ENCODE data around the gene ELL. TPM values are rescaled to one million over a fixed set of nuclear protein-coding genes. Genes with fewer than 3 reads are reported as not detected.

The ELL gene
- total RNA-seq, 1 donor, result 10.9 TPM

DNA sequence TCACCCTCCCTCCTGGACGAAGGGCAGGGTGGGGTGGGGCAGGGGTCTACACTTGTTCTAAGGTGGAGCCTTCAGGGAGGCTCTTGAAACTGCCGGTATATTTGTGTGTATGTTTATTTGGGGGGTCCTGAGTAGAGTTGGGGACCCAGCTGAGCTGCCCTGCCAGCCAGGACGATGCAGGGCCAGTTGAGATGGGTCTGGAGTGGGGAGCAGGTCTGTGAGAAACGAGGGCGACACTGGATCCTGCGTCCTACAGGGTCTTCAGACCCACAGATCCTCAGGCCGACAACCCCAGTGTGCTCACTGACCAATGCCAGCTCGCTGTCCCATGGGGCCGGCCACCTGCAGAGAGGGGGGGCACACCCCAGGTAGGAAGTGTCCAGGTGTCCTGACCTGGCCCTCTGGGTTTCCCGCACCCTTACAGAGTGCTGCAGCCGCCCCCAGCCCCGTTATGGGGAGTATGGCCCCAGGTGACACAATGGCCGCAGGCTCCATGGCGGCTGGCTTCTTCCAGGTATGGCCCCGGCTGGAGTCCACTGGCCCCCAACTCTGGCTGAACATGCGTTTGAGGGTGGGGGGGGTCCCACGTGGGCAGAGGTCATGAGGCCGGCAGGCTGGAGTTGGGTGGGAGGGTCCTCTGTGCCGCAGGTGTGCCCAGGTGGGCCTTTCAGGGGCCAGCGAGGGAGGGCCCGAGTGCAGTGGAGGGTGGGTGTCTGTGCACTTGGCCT, 91.3 kb downstream of the ELL start:
- H3K4me3 ChIP-seq (ENCODE audit: low read depth, low read length), result no peak overlapping the region
- TF ChIP-seq, protein P1, sequence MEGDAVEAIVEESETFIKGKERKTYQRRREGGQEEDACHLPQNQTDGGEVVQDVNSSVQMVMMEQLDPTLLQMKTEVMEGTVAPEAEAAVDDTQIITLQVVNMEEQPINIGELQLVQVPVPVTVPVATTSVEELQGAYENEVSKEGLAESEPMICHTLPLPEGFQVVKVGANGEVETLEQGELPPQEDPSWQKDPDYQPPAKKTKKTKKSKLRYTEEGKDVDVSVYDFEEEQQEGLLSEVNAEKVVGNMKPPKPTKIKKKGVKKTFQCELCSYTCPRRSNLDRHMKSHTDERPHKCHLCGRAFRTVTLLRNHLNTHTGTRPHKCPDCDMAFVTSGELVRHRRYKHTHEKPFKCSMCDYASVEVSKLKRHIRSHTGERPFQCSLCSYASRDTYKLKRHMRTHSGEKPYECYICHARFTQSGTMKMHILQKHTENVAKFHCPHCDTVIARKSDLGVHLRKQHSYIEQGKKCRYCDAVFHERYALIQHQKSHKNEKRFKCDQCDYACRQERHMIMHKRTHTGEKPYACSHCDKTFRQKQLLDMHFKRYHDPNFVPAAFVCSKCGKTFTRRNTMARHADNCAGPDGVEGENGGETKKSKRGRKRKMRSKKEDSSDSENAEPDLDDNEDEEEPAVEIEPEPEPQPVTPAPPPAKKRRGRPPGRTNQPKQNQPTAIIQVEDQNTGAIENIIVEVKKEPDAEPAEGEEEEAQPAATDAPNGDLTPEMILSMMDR (IDR thresholded peaks at IDR 0.05; ENCODE audit: insufficient read depth, low read length), result no peak
- DNase-seq (ENCODE audit: low read depth), result no peak

DNA sequence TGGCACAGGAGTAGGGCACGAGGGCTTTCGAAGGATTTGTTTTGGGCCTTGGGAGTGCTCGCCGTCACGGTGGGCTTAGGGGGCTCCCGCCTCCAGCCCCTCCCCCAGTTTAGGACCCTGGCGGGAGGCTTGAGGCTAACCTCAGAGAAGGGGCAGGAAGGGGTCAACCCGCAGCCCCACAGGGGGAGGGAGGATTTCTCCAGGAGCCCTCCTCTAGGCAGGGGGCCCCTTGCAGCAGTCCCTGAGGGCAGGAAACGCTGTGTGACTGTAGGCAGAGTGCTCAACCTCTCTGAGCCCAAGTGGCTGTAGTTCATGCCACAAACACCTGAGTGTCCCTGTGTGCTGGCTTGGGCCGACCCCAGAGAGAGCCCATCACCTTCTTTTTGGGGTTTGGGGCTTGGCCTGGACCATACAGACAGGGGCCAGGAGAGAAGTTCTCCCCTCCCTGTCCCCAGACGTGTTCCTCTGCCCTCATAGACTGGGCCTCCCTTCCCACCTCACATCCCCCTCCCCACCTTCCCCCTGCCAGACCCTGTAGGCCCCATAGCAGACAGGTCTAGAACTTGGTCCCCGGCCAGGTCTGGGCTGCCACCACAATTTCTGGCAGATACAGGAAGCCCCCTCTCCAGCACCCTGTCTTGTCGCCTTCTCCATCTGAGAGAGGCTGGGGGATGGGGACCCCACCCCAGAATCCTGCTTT, 92.0 kb downstream of the ELL start:
- TF ChIP-seq, protein P1 (IDR thresholded peaks at IDR 0.05; ENCODE audit: insufficient read depth, low read length), result no peak
- DNase-seq (ENCODE audit: low read depth), result no peak
- no peak overlapping the region for H3K4me3 ChIP-seq (ENCODE audit: low read depth, low read length)

DNA sequence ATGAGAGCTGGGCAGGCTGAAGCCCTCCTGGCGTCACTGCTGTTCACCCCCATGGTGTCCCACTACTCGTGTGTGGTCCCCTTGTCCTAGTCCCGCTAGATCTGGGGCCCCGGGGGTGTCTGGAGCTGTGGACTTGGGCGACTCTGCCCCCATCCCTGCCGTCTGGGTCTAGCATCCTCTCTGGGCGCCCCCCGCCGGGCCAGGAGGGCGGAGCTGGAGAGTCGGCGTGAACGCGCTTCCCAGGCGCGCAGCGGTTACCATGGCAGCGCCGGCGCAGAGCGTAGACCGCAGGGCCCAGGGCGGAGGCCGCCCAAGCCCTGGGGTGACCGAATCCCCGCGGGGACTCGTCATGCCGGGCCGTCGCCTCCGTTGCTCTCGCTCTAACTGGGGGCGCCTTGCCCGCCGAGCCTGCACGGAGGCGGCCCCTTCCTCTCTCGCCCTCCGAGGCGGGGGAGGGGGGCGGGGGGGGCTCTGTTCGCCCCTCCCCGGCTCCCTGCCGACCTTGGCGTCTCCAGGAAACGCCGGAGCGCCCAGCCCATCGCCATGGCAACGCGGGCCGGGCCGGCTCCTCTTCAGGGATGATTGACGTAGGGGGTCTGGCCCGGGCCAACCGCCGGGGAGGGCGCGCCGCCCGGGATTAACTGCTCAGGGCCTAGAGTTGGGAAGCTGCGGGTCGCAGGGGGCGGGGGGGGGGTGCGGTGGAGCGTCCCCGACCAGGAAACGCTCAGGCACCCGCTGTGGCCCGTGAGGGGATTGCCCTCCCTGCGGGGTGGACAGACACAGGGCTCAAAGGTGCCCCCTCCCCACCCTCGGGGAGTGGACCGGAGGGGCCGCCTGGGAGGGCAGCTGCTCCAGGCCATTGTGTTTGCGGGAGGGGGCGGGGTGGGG, 92.8 kb downstream of the ELL start:
- TF ChIP-seq, protein P1 (IDR thresholded peaks at IDR 0.05; ENCODE audit: insufficient read depth, low read length), result no peak
- peak; percentile 63 for DNase-seq (ENCODE audit: low read depth)
- peak overlapping the region; percentile 9 for H3K4me3 ChIP-seq (ENCODE audit: low read depth, low read length)

DNA sequence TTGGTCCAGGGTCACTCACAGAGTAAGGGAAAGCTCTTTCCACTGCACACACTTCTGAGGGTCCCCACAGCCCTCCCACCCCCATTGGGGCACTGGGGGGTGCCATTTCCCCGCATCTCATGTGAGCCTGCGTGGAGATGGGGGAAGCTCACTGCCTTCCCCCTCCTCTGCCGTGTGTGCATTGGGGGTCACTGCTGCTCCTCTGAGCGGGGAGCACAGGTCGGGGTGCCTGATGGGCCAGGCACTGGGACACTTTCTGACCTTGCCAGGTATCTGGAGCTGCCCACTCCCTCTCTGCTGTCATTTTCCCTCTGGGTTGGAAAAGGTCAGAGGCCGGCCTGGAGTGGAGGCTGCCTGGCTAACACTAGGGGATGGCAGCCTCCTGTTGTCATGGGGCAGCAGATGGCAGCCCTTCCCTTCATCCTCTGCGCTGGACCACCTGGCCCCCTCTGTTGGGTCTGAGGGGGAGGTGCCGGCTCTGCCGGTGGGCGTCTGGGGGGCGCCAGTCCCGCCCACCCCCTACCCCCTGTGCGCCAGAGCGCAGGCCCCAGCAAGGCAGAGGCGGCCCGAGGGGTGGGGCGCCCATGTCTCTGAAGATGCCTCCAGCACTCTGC, 93.6 kb downstream of the ELL start:
- no peak overlapping the region for H3K4me3 ChIP-seq (ENCODE audit: low read depth, low read length)
- DNase-seq (ENCODE audit: low read depth), result no peak
- TF ChIP-seq, protein P1 (IDR thresholded peaks at IDR 0.05; ENCODE audit: insufficient read depth, low read length), result no peak

DNA sequence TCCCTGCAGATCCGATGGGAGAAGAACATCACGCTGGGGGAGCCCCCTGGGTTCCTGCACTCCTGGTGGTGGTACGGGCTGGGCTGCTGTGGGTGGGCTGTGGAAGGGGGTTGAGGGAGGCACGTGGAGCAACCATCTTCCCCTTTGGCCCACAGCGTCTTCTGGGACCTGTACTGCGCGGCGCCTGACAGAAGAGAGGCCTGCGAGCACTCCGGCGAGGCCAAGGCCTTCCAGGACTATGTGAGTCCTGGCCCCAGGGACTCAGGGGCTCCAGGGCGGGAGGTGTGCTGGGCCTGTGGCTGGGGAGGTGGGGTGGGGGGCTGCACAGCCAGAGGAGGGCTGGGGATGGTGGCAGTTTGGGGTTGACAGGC, 94.1 kb downstream of the ELL start:
- DNase-seq (ENCODE audit: low read depth), result no peak
- H3K4me3 ChIP-seq (ENCODE audit: low read depth, low read length), result no peak overlapping the region
- TF ChIP-seq, protein P1 (IDR thresholded peaks at IDR 0.05; ENCODE audit: insufficient read depth, low read length), result no peak

DNA sequence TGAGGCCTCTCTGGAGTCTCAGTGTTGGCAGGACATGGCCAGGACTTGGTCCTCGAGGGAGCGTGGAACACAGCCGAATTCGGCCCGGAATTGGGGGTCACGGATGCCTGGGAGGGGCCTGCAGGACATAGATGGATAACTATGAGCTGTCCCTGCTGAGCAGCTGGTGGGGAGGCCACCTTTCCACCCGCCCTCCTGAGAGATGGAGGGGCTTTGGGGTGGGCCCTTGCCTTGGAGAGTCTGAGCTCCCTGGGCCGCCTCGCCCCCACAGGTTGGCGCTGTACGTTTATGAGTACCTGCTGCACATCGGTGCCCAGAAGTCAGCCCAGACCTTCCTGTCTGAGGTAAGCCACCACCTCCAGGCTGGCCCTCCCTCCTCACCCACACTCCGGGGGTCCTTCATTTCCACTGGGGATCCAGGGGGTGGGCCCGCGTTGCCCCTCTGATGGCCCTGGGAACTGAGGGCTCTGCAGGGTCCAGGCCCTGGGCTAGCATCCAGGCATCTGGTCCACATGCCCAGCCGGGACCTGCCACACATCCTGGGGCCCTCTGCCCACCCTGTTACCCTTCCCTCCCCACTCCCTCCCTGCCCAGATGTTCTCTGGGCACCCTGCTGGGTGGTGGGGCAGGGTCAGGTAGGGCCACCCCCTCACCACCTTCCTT, 94.7 kb downstream of the ELL start:
- TF ChIP-seq, protein P1 (IDR thresholded peaks at IDR 0.05; ENCODE audit: insufficient read depth, low read length), result no peak
- no peak overlapping the region for H3K4me3 ChIP-seq (ENCODE audit: low read depth, low read length)
- DNase-seq (ENCODE audit: low read depth), result no peak
